ENCODE measurements around the gene GSG1. TPM values are rescaled to one million over a fixed set of nuclear protein-coding genes. Genes with fewer than 3 reads are reported as not detected.

Gene GSG1
- total RNA-seq, 1 experiment from 2014 or later, result not detected

DNA sequence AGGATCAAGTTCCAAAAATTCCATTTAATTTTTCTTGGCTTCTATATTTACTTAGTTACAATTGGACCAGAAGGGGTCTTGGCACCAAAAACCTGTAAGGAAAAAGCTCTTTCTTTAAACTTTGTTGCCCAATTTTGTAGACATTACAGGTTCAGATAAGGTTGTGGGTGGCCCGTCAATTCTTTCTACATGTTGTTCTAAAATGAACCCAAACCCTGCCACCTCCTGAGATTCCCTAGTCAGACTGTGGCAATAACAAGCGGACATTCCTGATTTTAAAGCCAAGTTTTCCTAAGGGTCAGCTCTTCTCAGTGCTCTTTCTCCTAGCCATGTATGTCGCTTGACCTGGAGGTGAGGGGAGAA lies 45.0 kb upstream of the GSG1 start:
- Histone ChIP-seq H3K36me3 (ENCODE audit: control insufficient read depth in 1 of 2, insufficient read depth in 2 of 2, low read length in 2 of 2) (no peaks in the 10 kb centered on the region), H3K9me3 (ENCODE audit: control insufficient read depth in 1 of 2, insufficient read depth in 1 of 2, low read depth in 1 of 2, low read length in 2 of 2) (no peaks in the 10 kb centered on the region), H3K9ac (ENCODE audit: low read length) (no peak overlapping the region), H3K9me2 (ENCODE audit: insufficient read depth) (no peaks in the 10 kb centered on the region), H4K20me1 (ENCODE audit: insufficient read depth) (no peaks in the 10 kb centered on the region), H2AFZ (ENCODE audit: low read depth, low read length, poor library complexity, severe bottlenecking) (no peak overlapping the region), H3K4me3 (replicated peaks in 1 of 2; ENCODE audit: low read depth in 1 of 2, low read length in 2 of 2) (no peak overlapping the region), H3K79me2 (ENCODE audit: insufficient read depth, low read length) (no peaks in the 10 kb centered on the region), H3K27ac (ENCODE audit: low read depth, low read length) (no peak overlapping the region), H3K4me2 (ENCODE audit: low read length) (no peak overlapping the region), H3K4me1 (ENCODE audit: control insufficient read depth in 1 of 2, insufficient read depth in 2 of 2, low read length in 2 of 2) (peaks cover 0 to 5% of the 10 kb centered on the region in 2 experiments; a peak in 1 of 4 replicates), H3K27me3 (ENCODE audit: insufficient read depth, low read length) (no peaks in the 10 kb centered on the region)
- ChIA-PET CTCF (no interaction called here), RAD21 (ENCODE audit: low non-redundant PET in 1 of 2, low total read pairs in 2 of 2, uncharacterized antibody in 2 of 2, unreplicated experiment in 2 of 2) (no interaction called here), POLR2A (no interaction called here)
- ATAC-seq, result no peak
- intact Hi-C loops (cut with micrococcal nuclease), result no loop called here
- DNase-seq (ENCODE audit: low read depth, low spot score), result no peak
- TF ChIP-seq CEBPB (IDR thresholded peaks at IDR 0.05; ENCODE audit: low read depth), result no peak
- TF ChIP-seq EZH2 (IDR thresholded peaks at IDR 0.05), result no peak
- TF ChIP-seq EZH2phosphoT487 (IDR thresholded peaks at IDR 0.05; ENCODE audit: borderline replicate concordance), result no peak
- TF ChIP-seq EGR1 (IDR thresholded peaks at IDR 0.05; ENCODE audit: low read depth), result no peak
- no peak for TF ChIP-seq FOSL1 (IDR thresholded peaks at IDR 0.05; ENCODE audit: low read depth)
- TF ChIP-seq YY1 (IDR thresholded peaks at IDR 0.05; ENCODE audit: extremely low read depth, insufficient replicate concordance, low read depth, low read length), result no peak
- TF ChIP-seq SP1 (IDR thresholded peaks at IDR 0.05; ENCODE audit: low read depth), result no peak
- TF ChIP-seq RAD21 (IDR thresholded peaks at IDR 0.05; ENCODE audit: low read depth), result no peak
- TF ChIP-seq, protein P1, sequence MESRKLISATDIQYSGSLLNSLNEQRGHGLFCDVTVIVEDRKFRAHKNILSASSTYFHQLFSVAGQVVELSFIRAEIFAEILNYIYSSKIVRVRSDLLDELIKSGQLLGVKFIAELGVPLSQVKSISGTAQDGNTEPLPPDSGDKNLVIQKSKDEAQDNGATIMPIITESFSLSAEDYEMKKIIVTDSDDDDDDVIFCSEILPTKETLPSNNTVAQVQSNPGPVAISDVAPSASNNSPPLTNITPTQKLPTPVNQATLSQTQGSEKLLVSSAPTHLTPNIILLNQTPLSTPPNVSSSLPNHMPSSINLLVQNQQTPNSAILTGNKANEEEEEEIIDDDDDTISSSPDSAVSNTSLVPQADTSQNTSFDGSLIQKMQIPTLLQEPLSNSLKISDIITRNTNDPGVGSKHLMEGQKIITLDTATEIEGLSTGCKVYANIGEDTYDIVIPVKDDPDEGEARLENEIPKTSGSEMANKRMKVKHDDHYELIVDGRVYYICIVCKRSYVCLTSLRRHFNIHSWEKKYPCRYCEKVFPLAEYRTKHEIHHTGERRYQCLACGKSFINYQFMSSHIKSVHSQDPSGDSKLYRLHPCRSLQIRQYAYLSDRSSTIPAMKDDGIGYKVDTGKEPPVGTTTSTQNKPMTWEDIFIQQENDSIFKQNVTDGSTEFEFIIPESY (IDR thresholded peaks at IDR 0.05; ENCODE audit: extremely low read depth, insufficient replicate concordance, low read length), result no peak
- TF ChIP-seq, protein P2, sequence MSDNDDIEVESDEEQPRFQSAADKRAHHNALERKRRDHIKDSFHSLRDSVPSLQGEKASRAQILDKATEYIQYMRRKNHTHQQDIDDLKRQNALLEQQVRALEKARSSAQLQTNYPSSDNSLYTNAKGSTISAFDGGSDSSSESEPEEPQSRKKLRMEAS (IDR thresholded peaks at IDR 0.05), result no peak
- no peak for TF ChIP-seq CBX3 (IDR thresholded peaks at IDR 0.05; ENCODE audit: low read depth)
- TF ChIP-seq, protein P3, sequence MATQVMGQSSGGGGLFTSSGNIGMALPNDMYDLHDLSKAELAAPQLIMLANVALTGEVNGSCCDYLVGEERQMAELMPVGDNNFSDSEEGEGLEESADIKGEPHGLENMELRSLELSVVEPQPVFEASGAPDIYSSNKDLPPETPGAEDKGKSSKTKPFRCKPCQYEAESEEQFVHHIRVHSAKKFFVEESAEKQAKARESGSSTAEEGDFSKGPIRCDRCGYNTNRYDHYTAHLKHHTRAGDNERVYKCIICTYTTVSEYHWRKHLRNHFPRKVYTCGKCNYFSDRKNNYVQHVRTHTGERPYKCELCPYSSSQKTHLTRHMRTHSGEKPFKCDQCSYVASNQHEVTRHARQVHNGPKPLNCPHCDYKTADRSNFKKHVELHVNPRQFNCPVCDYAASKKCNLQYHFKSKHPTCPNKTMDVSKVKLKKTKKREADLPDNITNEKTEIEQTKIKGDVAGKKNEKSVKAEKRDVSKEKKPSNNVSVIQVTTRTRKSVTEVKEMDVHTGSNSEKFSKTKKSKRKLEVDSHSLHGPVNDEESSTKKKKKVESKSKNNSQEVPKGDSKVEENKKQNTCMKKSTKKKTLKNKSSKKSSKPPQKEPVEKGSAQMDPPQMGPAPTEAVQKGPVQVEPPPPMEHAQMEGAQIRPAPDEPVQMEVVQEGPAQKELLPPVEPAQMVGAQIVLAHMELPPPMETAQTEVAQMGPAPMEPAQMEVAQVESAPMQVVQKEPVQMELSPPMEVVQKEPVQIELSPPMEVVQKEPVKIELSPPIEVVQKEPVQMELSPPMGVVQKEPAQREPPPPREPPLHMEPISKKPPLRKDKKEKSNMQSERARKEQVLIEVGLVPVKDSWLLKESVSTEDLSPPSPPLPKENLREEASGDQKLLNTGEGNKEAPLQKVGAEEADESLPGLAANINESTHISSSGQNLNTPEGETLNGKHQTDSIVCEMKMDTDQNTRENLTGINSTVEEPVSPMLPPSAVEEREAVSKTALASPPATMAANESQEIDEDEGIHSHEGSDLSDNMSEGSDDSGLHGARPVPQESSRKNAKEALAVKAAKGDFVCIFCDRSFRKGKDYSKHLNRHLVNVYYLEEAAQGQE (IDR thresholded peaks at IDR 0.05; ENCODE audit: low read depth), result no peak
- TF ChIP-seq ZFX (IDR thresholded peaks at IDR 0.05), result no peak
- TF ChIP-seq, protein P4, sequence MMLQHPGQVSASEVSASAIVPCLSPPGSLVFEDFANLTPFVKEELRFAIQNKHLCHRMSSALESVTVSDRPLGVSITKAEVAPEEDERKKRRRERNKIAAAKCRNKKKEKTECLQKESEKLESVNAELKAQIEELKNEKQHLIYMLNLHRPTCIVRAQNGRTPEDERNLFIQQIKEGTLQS (IDR thresholded peaks at IDR 0.05), result no peak
- TF ChIP-seq POLR2AphosphoS5 (IDR thresholded peaks at IDR 0.05; ENCODE audit: low read depth, low read length), result no peak
- TF ChIP-seq, protein P5, sequence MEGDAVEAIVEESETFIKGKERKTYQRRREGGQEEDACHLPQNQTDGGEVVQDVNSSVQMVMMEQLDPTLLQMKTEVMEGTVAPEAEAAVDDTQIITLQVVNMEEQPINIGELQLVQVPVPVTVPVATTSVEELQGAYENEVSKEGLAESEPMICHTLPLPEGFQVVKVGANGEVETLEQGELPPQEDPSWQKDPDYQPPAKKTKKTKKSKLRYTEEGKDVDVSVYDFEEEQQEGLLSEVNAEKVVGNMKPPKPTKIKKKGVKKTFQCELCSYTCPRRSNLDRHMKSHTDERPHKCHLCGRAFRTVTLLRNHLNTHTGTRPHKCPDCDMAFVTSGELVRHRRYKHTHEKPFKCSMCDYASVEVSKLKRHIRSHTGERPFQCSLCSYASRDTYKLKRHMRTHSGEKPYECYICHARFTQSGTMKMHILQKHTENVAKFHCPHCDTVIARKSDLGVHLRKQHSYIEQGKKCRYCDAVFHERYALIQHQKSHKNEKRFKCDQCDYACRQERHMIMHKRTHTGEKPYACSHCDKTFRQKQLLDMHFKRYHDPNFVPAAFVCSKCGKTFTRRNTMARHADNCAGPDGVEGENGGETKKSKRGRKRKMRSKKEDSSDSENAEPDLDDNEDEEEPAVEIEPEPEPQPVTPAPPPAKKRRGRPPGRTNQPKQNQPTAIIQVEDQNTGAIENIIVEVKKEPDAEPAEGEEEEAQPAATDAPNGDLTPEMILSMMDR (IDR thresholded peaks at IDR 0.05 in 2 of 3, conservative IDR thresholded peaks at IDR 0.05 in 1 of 3; ENCODE audit: borderline replicate concordance in 1 of 3, insufficient read depth in 1 of 3, low read depth in 2 of 3, low read length in 2 of 3), result no peak
- no peak for TF ChIP-seq ELF1 (IDR thresholded peaks at IDR 0.05; ENCODE audit: borderline replicate concordance, low read depth)
- no peak for TF ChIP-seq POLR2A (IDR thresholded peaks at IDR 0.05; ENCODE audit: borderline replicate concordance, extremely low read depth, insufficient read depth, insufficient read length)
- TF ChIP-seq ZNF274 (IDR thresholded peaks at IDR 0.05; ENCODE audit: low read depth, low read length), result no peak
- no peak for TF ChIP-seq SIN3A (IDR thresholded peaks at IDR 0.05; ENCODE audit: low read depth)
- BruUV-seq (replicated peaks), result no TSS peak
